ENCODE data around the gene WFDC8.
A peak's percentile ranks its signal among the peaks of the same experiment; 100 is the strongest.

The WFDC8 gene

GRCh38 chr20:45607810-45608209, 28.7 kb upstream of the WFDC8 start:
- CTCF ChIA-PET: interaction anchor here (1.0 kb wide), 1 partner anchor 163 kb away, joined by 4 read pairs; no protein-coding TSS in a partner anchor
- no peaks in the 10 kb centered on the region for H3K9me3 ChIP-seq (ENCODE audit: control insufficient read depth, insufficient read depth, low read depth, low read length)
- no peak overlapping the region for H3K4me3 ChIP-seq (ENCODE audit: low read depth, low read length)
- H3K4me1 ChIP-seq (ENCODE audit: control insufficient read depth, insufficient read depth, low read length): no peaks in the 10 kb centered on the region
- TF ChIP-seq ZNF292 (tag by site-specific recombination; IDR thresholded peaks at IDR 0.05; ENCODE audit: borderline replicate concordance, low read depth) (no peak), ZBTB17 (tag by site-specific recombination; IDR thresholded peaks at IDR 0.05) (no peak), MYNN (tag by site-specific recombination; IDR thresholded peaks at IDR 0.05; ENCODE audit: borderline replicate concordance) (no peak), ZNF362 (tag by site-specific recombination; IDR thresholded peaks at IDR 0.05) (no peak), ZFP69B (tag by site-specific recombination; IDR thresholded peaks at IDR 0.05) (no peak), ZNF274 (IDR thresholded peaks at IDR 0.05; ENCODE audit: low read length) (no peak), ZNF274 (tag by site-specific recombination; IDR thresholded peaks at IDR 0.05; ENCODE audit: borderline replicate concordance) (no peak), YY2 (tag by site-specific recombination; IDR thresholded peaks at IDR 0.05) (no peak), SP3 (tag by site-specific recombination; IDR thresholded peaks at IDR 0.05) (no peak), IKZF3 (tag by site-specific recombination; IDR thresholded peaks at IDR 0.05) (no peak), REPIN1 (tag by site-specific recombination; IDR thresholded peaks at IDR 0.05; ENCODE audit: low read depth) (no peak), ZNF132 (tag by site-specific recombination; IDR thresholded peaks at IDR 0.05; ENCODE audit: borderline replicate concordance) (no peak), GLIS2 (tag by site-specific recombination; IDR thresholded peaks at IDR 0.05) (no peak), ZFP37 (tag by site-specific recombination; IDR thresholded peaks at IDR 0.05) (no peak)
- POLR2A ChIA-PET: no interaction called here
- no peak overlapping the region for H3K27ac ChIP-seq (ENCODE audit: extremely low read depth, low read depth, low read length)
- no peaks in the 10 kb centered on the region for H3K36me3 ChIP-seq (ENCODE audit: control insufficient read depth in 2 of 2, insufficient read depth in 1 of 2, low read length in 2 of 2)

GRCh38 chr20:45595235-45595634, 16.2 kb upstream of the WFDC8 start:
- Histone ChIP-seq H3K36me3 (ENCODE audit: control insufficient read depth in 2 of 2, insufficient read depth in 1 of 2, low read length in 2 of 2) (no peaks in the 10 kb centered on the region), H3K27ac (ENCODE audit: extremely low read depth, low read depth, low read length) (no peak overlapping the region), H3K9me3 (ENCODE audit: control insufficient read depth, insufficient read depth, low read depth, low read length) (no peaks in the 10 kb centered on the region), H3K4me3 (ENCODE audit: low read depth, low read length) (no peak overlapping the region), H3K4me1 (ENCODE audit: control insufficient read depth, insufficient read depth, low read length) (no peaks in the 10 kb centered on the region)
- ChIA-PET POLR2A (no interaction called here), CTCF (interaction anchor here (0.6 to 2.5 kb wide), 2 partner anchors 50 to 176 kb away, joined by 3 to 18 read pairs; no protein-coding TSS in a partner anchor)
- TF ChIP-seq ELK4 (IDR thresholded peaks at IDR 0.05; ENCODE audit: borderline replicate concordance, low read depth, low read length): no peak
- peak; percentile 43 for TF ChIP-seq ZIC2 (tag by site-specific recombination; IDR thresholded peaks at IDR 0.05)

- ChIA-PET POLR2A (no interaction called here), CTCF (interaction anchor here (0.6 to 2.5 kb wide), 5 partner anchors 56 to 195 kb away, joined by 3 to 18 read pairs (median 3); no protein-coding TSS in a partner anchor)
- Histone ChIP-seq H3K36me3 (ENCODE audit: control insufficient read depth in 2 of 2, insufficient read depth in 1 of 2, low read length in 2 of 2) (no peaks in the 10 kb centered on the region), H3K27ac (ENCODE audit: extremely low read depth, low read depth, low read length) (no peak overlapping the region), H3K9me3 (ENCODE audit: control insufficient read depth, insufficient read depth, low read depth, low read length) (no peaks in the 10 kb centered on the region), H3K4me3 (ENCODE audit: low read depth, low read length) (no peak overlapping the region), H3K4me1 (ENCODE audit: control insufficient read depth, insufficient read depth, low read length) (no peaks in the 10 kb centered on the region)
- peak; percentile 96 for TF ChIP-seq ZNF133 (tag by site-specific recombination; IDR thresholded peaks at IDR 0.05)
- TF ChIP-seq ZBTB48 (tag by site-specific recombination; IDR thresholded peaks at IDR 0.05): no peak
These were observed 14.4 kb upstream of the WFDC8 start for GRCh38 chr20:45593498-45593897.
